Cardiac muscle cell (in vitro differentiated cells and primary cell): ENCODE data around the gene BCR. TPM values are rescaled to one million over a fixed set of nuclear protein-coding genes. Genes with fewer than 3 reads are reported as not detected.

Experiments
- DNase-seq, 2 donors: peaks; one replicate each; pipeline versions ENCODE4 v3.0.0 to v3.0.0-alpha.2; 2010 to 2017; ENCODE audit warnings: low read depth in 1 of 2, low spot score in 1 of 2
- H3K27ac ChIP-seq: fragments of 200-600 bp; sonication (generic); 2 replicates; pipeline ENCODE4 v1.5.1; 2016
- H3K27me3 ChIP-seq: fragments of 200-600 bp; sonication (generic); 2 replicates; pipeline ENCODE4 v1.6.0; 2016; ENCODE audit warnings: control low read depth
- H3K36me3 ChIP-seq: fragments of 200-600 bp; sonication (generic); 2 replicates; pipeline ENCODE4 v1.5.1; 2016; ENCODE audit warnings: control low read depth
- H3K4me1 ChIP-seq: fragments of 200-600 bp; sonication (generic); 2 replicates; pipeline ENCODE4 v1.8.1; 2017; ENCODE audit warnings: low read depth, mild to moderate bottlenecking, mixed run types
- H3K4me3 ChIP-seq: fragments of 200-600 bp; sonication (generic); 2 replicates; pipeline ENCODE4 v1.5.1; 2016; ENCODE audit warnings: mild to moderate bottlenecking
- H3K9me3 ChIP-seq: fragments of 200-600 bp; sonication (generic); 2 replicates; pipeline ENCODE4 v1.5.1; 2017; ENCODE audit warnings: low read depth, mild to moderate bottlenecking, control low read depth
- CTCF ChIP-seq: IDR thresholded peaks from 2 replicates; pipeline ENCODE4 v1.5.1; 2012; ENCODE audit warnings: low read depth, mild to moderate bottlenecking, low read length
- polyA plus RNA-seq: library from polyadenylated mRNA; unstranded; fragments of >200 nt; fragmentation: Nextera tagmentation; extraction: Ambion mirVana; gene quantifications from 2 replicates; pipeline ENCODE4 v1.2.1, GENCODE V29; 2016
- total RNA-seq: library from RNA; depleted of rRNA; stranded (reverse); fragments of >200 nt; gene quantifications from 2 replicates; pipeline ENCODE4 v1.2.3, GENCODE V29; 2016

BCR gene
- total and polyA plus RNA-seq, 2 experiments from 2014 or later = 30.9 to 53.1 TPM

GRCh38 chr22:23190526-23190925 is 10.2 kb downstream of the BCR start:
- Histone ChIP-seq H3K27me3 (no peaks in the 10 kb centered on the region), H3K9me3 (no peaks in the 10 kb centered on the region), H3K4me1 (peaks cover 25% of the 10 kb centered on the region), H3K27ac (no peak overlapping the region), H3K36me3 (no peaks in the 10 kb centered on the region), H3K4me3 (no peak overlapping the region)
- TF ChIP-seq CTCF = no peak
- DNase-seq = no peak

GRCh38 chr22:23192133-23192532 is 11.8 kb downstream of the BCR start:
- Histone ChIP-seq H3K36me3 (no peaks in the 10 kb centered on the region), H3K27me3 (no peaks in the 10 kb centered on the region), H3K4me3 (no peak overlapping the region), H3K4me1 (peaks cover 31% of the 10 kb centered on the region), H3K9me3 (no peaks in the 10 kb centered on the region), H3K27ac (peak overlapping the region; percentile 31)
- peak in 1 of 2 donors; percentile 79 for DNase-seq
- no peak for TF ChIP-seq CTCF

GRCh38 chr22:23192558-23192957 is 12.2 kb downstream of the BCR start:
- Histone ChIP-seq H3K27me3 (no peaks in the 10 kb centered on the region), H3K9me3 (no peaks in the 10 kb centered on the region), H3K27ac (peak overlapping the region; percentile 31), H3K4me3 (no peak overlapping the region), H3K36me3 (no peaks in the 10 kb centered on the region), H3K4me1 (peaks cover 31% of the 10 kb centered on the region)
- TF ChIP-seq CTCF = no peak
- no peak for DNase-seq

- Histone ChIP-seq H3K4me3 (no peak overlapping the region), H3K27me3 (no peaks in the 10 kb centered on the region), H3K4me1 (peaks cover 31% of the 10 kb centered on the region), H3K9me3 (no peaks in the 10 kb centered on the region), H3K36me3 (no peaks in the 10 kb centered on the region), H3K27ac (no peak overlapping the region)
- no peak for TF ChIP-seq CTCF
- DNase-seq = no peak
Observed at GRCh38 chr22:23193196-23193827, 13.0 kb downstream of the BCR start.

- peaks cover 31% of the 10 kb centered on the region for H3K4me1 ChIP-seq
- H3K36me3 ChIP-seq = no peaks in the 10 kb centered on the region
- no peak overlapping the region for H3K27ac ChIP-seq
- no peak for DNase-seq
- H3K27me3 ChIP-seq = no peaks in the 10 kb centered on the region
- no peak for TF ChIP-seq CTCF
- no peaks in the 10 kb centered on the region for H3K9me3 ChIP-seq
- no peak overlapping the region for H3K4me3 ChIP-seq
Observed at GRCh38 chr22:23193882-23194281, 13.6 kb downstream of the BCR start.
